K562 (cell line): ENCODE data around the gene TMCC1.

Experiments
- BRCA1 ChIP-seq, 2 experiments: fragments of 450-650 bp in 1 of 2; sonication (generic) in 1 of 2; formaldehyde crosslinking in 1 of 2; IDR thresholded peaks; 2 replicates each; pipeline versions ENCODE4 v1.5.0 to v1.6.1; 2017 to 2020; ENCODE audit warnings: mild to moderate bottlenecking in 1 of 2, missing genetic modification reagents in 1 of 2
- GTF2F1 ChIP-seq: IDR thresholded peaks from 2 replicates; pipeline ENCODE4 v1.6.1; 2011; ENCODE audit warnings: low read depth, low read length, improper control_type of control experiment
- NR3C1 ChIP-seq: sonication (generic); formaldehyde crosslinking; IDR thresholded peaks from 2 replicates; pipeline ENCODE4 v1.8.1; 2022; ENCODE audit warnings: missing genetic modification reagents
- SMARCC2 ChIP-seq: fragments of 450-650 bp; IDR thresholded peaks from 2 replicates; pipeline ENCODE4 v1.6.1; 2017; ENCODE audit warnings: antibody characterized with exemption, moderate library complexity, mild to moderate bottlenecking, low read depth
- TBP ChIP-seq: optimal IDR thresholded peaks from 2 replicates; pipeline ENCODE3; 2011; ENCODE audit warnings: low read depth, low read length, improper control_type of control experiment
- ZBTB1 ChIP-seq: sonication (generic); formaldehyde crosslinking; IDR thresholded peaks from 2 replicates; pipeline ENCODE4 v1.8.1; 2023; ENCODE audit warnings: missing genetic modification reagents, low read depth, mild to moderate bottlenecking, borderline replicate concordance
- ZNF764 ChIP-seq: fragments of 250-450 bp; sonication (Bioruptor Pico); IDR thresholded peaks from 2 replicates; pipeline ENCODE4 v1.4.0; 2020; ENCODE audit warnings: low read depth, mild to moderate bottlenecking, moderate library complexity

- TF ChIP-seq NR3C1 (CRISPR knock-in tag) = no peak
- no peak for TF ChIP-seq BRCA1 (IDR thresholded peaks at IDR 0.05)
- no peak for TF ChIP-seq BRCA1 (CRISPR knock-in tag; IDR thresholded peaks at IDR 0.05)
- no peak for TF ChIP-seq TBP
- TF ChIP-seq ZBTB1 (CRISPR knock-in tag) = no peak
- no peak for TF ChIP-seq ZNF764 (CRISPR knock-in tag)
- TF ChIP-seq GTF2F1 = no peak
- TF ChIP-seq SMARCC2 = no peak
Measured at GRCh38 chr3:129795186-129796010, 98.1 kb downstream of the TMCC1 start.
